NCI-H460 (cell line): ENCODE results near the gene LIPT1. TPM values are rescaled to one million over a fixed set of nuclear protein-coding genes. Genes with fewer than 3 reads are reported as not detected.
"Not testable (repeated sequence)": the region's sequence is repeated elsewhere in the genome, so short reads cannot be mapped to it uniquely, and the experiment has no call there.

ENCODE experiments used
- DNase-seq: peaks from one replicate; pipeline ENCODE4 v3.0.0-alpha.2; 2016; ENCODE audit warnings: low read depth; ENCODE audit errors: extremely low read depth
- small RNA-seq, 2 experiments: library from RNA; depleted of rRNA; stranded (forward); fragments of <200 nt; gene quantifications; one replicate each; pipeline ENCODE3, GENCODE V24; 2014
- total RNA-seq: library from RNA; depleted of rRNA; stranded (reverse); fragments of >200 nt; shearing (Covaris generic); gene quantifications from 2 replicates; pipeline ENCODE4 v1.2.3, GENCODE V29; 2014; rRNA removed

The LIPT1 gene
- total RNA-seq, 1 experiment from 2014 or later = 20.6 TPM

DNA sequence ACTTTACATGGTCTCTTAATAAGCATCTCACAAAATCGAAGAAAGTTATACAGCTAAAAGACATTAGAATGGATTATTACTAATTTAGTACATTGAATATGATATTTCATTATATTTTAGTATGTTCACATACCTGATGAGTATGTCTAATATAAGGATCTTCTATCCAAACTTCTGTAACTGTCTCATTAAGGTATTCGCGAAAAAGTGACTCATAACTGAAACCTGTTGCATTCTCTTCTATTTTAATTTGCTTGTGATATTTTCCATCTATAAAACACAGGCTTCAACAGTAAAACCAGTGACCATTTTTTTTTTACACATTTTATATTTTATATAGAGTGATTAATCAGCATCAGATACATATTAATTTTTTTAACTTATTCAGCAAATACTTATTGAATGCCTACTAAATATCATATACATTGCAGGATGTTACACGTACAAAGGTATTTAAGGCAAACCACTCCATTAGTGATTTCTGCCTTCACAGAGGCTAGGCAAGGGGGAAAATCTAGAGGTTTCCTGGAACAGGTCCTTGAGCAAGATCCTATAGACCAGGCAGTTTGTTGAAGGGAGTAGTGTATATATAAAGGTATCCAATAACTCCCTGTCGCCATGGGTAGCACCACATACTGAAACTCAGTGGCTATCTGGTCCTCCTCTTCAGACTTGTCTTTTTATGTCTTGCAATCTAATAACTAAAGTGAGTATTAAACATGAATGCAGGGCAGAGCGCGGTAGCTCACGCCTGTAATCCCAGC lies 16.8 kb downstream of the LIPT1 start:
- DNase-seq = no peak

DNA sequence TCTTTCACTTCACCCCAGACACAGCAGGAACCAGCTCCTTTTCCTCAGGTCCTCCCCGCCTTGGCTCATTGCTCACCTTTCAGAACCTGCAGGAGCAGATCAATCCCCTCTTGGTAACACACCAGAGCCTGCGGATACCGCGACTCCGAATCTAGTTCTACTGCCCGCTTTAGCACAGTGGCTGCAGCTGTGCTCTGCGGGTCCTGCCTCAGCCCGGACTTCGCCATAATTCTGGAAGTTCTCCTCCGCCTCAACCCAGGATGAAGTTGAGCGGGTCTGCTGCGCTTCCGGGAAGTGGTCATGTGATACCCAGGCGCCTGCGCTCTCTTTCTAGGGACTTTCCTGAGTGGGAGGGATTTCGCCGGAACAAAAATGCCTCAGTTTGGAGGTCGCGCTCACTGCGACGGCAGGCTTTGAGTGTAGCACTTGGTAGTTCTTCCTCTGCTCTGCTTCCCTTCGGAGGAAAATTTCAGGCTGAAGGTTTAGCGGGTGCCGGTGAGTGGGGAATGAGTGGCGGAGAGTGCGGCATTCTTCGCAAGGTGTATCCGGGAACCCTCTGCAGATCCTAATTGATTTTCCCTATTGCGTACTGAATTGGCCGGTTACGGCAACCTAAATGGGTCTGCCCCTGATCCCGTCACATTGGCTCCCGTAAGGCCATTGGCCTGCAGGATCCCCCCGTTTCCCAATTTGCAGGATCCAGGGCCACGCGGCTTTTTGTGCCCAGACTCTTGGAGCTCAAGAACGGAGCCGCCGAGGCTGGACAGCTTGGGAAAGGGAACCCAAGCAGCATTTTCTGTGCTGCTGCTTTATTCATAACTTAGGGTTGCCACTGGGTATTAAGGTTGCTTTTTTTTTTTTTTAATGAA lies 26.2 kb downstream of the LIPT1 start, which contains the start of the genes MITD1 and MRPL30:
Gene MITD1, minus strand, starts transcription at position 304 of the 869 bp plus-strand sequence. Its CDS starts 77 bp downstream, at position 227.
Gene MRPL30, plus strand, starts transcription at position 430 of the 869 bp plus-strand sequence. CDS start 5,020 bp downstream, outside the sequence.
- peak; percentile 94 for DNase-seq

DNA sequence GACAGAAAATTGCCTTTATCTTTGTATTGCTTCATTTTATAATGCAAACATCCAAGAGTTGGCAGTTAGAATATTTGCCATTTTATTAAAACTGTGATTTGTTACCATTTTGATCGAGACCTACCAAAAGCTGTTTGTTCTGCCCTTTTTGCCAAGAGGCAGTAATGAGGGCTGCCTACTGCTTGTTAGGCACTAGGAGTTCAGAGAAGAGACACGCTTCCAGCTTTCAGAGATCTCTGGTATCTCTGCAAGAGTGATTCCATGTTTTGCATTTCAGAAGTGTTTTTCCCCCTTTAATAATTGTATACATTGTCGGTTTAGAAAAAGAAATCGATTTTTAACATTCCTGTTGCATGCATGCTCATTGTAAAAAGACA lies 26.8 kb downstream of the LIPT1 start:
- DNase-seq = peak; percentile 11

DNA sequence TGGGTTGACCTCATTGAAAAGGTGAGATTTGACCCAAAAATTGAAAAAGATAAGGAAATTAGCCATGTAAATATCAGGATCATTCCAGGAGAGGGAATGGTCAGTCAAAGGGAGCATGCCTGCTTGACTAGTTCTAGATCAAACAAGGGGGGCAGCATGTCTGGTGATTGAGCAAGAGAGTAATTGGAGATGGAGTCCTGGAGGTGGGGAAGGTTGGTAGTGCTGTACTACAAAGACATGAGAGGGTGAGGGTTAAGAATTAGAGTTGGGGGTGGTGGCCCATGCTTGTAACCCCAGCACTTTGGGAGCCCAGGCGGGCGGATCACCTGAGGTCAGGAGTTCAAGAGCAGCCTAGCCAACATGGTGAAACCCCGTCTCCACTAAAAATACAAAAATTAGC lies 28.3 kb downstream of the LIPT1 start:
- DNase-seq = no peak

DNA sequence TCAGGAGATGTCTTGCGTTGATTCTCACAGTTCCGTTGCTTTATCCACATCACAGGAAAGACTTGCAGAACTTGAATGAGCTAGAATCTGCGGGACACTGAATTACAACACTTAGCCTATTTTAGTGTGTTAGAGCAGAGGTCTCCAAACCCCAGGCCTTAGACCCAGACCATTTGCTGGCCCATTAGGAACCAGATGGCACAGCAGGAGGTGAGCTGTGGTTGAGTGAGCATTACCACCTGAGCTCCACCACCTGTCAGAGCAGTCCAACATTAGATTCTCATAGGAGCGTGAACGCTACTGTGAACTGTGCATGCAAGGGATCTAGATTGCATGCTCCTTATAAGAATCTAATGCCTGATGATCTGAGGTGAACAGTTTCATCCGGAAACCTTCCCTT lies 30.0 kb downstream of the LIPT1 start:
- no peak for DNase-seq

DNA sequence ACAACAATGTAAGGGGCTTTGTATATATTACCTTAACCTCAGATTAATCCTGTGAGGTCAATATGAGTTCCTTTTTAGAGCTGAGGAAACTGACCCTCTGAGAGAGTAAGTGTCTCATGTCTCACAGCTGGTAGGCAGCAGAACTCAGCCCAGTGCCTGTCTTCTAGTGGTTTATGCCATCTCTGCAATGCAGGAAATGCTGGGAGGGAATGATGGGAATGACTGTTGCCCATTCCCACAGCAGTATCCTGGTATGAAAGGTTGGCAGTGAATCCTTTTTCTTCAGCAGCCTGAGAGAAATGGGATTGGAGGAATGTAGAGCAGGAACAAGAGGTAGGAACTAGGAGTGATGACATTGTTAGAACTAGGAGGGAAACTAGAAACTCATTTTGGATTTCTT lies 32.2 kb downstream of the LIPT1 start:
- no peak for DNase-seq

DNA sequence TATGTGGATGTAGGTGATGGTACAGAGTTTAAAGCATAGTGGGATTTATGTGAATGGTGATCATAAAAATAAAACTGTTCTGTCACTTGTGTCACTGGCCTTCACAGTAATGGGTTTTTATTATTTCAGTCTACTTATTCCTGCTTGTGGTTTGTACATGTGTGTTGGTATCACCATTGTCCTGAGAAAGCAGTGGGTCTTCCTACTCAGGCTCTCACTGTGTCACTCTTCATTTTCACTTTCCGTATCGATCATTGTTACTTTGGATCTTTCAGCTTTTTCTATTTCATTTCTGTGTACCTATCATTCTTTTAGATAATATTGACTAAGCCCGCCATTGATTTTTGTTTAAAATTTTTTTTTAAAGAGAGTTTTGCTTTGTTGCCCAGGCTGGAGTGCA lies 33.6 kb downstream of the LIPT1 start:
- DNase-seq = no peak

DNA sequence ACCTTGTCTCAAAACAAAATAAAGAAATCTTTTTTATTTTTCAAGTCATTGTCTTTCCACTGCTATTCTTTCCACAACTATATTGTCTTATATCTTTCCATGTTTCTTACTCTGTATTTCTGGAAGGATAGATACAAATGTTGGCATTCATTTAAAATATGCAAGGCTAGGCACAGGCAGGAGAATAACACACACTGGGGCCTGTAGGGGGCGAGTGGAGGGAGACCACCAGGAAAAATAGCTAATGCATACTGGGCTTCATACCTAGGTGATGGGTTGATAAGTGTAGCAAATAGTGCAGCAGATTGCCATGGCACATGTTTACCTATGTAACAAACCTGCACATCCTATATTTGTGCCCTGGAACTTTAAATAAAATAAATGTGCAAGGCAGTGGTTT lies 35.8 kb downstream of the LIPT1 start:
- no peak for DNase-seq

DNA sequence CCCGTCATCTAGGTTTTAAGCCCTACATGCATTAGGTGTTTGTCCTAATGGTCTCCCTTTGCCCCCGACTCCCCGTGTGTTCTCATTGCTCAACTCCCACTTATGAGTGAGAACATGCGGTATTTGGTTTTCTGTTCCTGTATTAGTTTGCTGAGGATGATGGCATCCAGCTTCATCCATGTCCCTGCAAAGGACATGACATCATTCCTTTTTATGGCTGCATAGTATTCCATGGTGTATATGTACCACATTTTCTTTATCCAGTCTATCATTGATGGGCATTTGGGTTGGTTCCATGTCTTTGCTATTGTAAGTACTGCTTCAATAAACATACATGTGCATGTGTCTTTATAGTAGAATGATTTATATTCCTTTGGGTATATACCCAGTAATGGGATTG lies 37.6 kb downstream of the LIPT1 start:
- not testable (repeated sequence) for DNase-seq

DNA sequence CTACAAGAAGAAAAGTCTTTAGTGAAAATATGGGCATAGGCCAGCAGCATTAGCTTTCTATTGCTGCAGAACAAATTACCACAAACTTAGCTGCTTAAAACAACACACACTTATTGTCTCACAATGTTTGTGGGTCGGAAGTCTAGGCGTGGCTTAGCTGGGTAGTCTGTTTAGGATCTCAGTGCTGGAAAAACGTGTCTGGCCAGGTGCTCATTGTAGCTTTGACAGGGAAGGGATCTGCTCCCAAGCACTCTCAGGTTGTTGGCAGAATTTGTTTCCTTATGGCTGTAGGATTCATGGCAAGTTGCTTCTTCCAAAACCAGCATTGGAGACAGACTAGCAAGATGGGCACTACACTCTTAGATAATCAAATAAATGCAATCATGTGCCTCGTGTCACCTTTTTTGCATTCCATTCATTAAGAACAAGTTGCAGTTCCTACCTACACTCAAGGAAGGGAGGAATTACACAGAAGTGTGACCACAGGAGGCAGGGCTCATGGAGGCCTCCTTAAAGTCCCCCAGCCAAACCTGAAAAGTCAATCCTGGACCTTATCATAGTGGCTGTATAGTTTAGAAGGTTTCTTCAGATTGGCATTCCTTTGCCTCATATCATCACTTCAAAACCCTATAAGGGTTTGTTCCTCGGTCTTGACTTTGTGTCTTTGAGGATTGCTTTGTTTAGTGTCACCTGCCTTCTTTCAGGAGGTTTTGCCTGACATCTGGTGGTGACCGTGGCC lies 43.5 kb downstream of the LIPT1 start:
- no peak for DNase-seq

DNA sequence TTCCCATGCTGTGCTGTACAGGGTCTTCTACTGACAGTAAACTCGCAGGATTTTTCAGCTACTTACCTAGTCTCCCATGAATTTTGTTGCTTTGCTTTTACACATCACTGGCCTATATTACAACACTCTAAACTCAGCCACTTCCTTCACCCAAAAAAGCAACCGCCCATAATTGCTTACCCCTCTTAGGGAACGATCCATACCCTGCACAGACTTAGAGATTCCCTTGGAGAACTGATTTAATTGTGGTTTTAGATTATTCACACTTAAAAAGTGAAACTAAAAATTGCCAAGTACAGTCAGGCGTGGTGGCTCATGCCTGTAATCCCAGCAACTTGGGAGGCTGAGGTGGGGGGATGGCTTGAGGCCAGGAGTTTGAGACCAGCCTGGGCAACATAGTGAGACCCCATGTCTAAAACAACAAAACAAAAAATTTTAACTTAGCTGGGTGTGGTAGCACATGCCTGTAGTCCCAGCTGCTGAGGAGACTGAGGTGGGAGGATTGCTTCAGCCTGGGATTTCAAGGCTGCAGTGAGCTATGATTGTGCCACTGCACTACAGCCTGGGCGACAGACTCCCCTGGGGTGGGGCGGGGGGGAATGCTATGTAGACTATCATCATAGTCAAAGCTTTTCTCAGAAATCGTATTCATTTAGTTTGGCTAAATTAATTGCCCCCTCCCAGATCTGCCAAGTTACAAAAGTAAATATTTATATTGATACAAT lies 45.5 kb downstream of the LIPT1 start:
- DNase-seq = no peak

DNA sequence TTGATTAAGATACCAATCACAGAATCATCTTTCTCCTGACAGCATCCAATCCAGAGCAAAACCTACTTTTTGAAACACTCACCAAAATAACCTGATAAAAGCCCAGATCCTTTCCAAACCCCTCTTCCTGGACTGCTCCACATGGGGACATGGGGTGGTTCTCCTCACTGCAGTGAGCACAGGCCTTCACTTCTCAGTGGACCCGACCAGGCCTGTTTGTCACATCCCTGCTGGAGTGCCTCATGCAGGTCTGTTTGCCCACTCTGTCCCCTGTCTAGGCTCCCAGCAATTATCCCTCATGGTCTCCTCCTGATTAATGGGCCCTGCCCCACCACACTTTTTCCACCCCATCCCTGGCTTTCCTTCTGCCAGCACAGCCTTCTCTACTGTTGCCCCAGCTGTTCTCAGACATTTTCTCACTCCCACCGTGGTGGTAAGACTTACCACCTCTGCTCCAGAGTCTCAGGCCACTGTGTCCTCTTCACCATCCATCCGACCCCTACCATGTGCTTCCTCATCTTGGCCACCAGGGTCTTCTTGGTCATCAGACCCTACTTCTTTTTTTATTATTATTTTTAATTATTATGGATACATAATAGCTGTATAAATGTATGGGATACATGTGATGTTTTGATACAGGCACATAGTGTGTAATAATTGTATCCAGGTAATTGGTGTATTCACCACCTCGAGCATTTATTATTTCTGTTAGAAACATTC lies 47.4 kb downstream of the LIPT1 start:
- DNase-seq = no peak

DNA sequence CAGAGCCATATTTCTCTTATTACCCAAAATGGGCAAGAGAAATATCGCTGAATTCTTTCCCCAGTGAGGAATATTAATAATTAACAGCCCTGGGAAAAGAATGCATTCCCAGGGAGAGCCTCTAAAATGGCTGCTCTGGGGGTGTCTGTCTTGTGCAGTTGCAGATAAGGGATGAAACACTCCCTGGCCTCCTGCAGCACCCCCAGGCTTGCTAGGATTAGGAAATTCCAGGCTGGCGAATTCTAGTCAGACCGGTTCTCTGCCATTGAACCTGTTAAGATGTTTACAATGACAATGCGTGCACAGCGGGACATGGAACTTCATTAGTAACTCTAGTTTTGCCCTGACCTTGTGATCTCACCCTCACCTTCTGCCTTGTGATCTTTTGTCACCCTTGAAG lies 50.7 kb downstream of the LIPT1 start:
- DNase-seq = no peak

Small RNA genes within 50 kb of the gene (small RNA-seq; reads per million reads assigned to genes)
- gene AC092587.1 = 0 reads per million in 2 experiments

Other genes starting within 250 kb of the LIPT1 start
- gene CRACDL, start 218.7 kb upstream of the LIPT1 start, total RNA-seq = 0.09 and 0.22 TPM in 2 replicates
- gene C2orf15, start 13.3 kb upstream of the LIPT1 start, total RNA-seq = 0.27 TPM in 1 of 2 replicates, not detected in the other
- 8.1 and 9.2 TPM in 2 replicates for gene TSGA10, start within 50 bp of the LIPT1 start, total RNA-seq
- 45.7 and 47.8 TPM in 2 replicates for gene MITD1, start 26.1 kb downstream of the LIPT1 start, total RNA-seq
- gene MRPL30, start 26.2 kb downstream of the LIPT1 start, total RNA-seq = 115 and 119 TPM in 2 replicates
- not detected in 2 replicates for gene LYG2, start 100.7 kb downstream of the LIPT1 start, total RNA-seq
- gene LYG1, start 146.2 kb downstream of the LIPT1 start, total RNA-seq = 0.43 and 0.69 TPM in 2 replicates
- gene TXNDC9, start 181.4 kb downstream of the LIPT1 start, total RNA-seq = 63.1 and 66.5 TPM in 2 replicates
- 17.2 and 26.2 TPM in 2 replicates for gene EIF5B, start 182.4 kb downstream of the LIPT1 start, total RNA-seq